ENCODE measurements around the gene GEMIN2.
"Not testable (repeated sequence)": the region's sequence is repeated elsewhere in the genome, so short reads cannot be mapped to it uniquely, and the experiment has no call there.

Gene GEMIN2, protein sequence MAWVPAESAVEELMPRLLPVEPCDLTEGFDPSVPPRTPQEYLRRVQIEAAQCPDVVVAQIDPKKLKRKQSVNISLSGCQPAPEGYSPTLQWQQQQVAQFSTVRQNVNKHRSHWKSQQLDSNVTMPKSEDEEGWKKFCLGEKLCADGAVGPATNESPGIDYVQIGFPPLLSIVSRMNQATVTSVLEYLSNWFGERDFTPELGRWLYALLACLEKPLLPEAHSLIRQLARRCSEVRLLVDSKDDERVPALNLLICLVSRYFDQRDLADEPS

DNA sequence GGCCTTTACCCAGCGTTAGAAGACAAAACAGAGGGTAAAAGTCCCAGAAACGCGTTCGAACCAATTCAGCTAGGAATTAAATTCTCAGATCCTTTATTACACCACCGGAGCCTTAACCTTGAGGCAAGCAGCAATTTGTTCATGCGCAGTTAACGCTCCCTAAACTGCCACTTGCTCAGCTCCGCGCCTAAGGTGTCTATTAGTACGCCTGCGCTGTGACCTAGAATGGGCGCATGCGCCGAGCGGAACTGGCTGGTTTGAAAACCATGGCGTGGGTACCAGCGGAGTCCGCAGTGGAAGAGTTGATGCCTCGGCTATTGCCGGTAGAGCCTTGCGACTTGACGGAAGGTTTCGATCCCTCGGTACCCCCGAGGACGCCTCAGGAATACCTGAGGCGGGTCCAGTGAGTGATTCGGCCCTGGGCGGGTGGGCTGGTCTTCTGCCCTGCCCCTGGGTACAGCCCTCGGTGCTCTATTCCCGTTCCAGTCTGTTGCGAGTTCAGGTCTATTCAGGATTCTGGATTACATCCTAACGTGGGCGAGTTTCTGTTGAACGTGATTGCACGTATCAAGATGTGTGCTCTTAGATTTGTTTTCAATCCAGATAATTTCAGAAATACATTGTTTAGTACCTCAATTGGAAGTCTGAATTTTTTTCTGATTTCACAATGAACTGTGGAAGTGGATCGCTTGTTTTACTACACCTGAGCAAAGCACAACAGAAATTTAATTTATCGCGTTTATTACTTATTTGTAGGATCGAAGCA is at the start of gene GEMIN2:
Gene GEMIN2 (plus strand): TSS at position 251 of the 766 bp plus-strand sequence. CDS start 16 bp downstream, at position 267.
- peak; percentile 88 for DNase-seq

DNA sequence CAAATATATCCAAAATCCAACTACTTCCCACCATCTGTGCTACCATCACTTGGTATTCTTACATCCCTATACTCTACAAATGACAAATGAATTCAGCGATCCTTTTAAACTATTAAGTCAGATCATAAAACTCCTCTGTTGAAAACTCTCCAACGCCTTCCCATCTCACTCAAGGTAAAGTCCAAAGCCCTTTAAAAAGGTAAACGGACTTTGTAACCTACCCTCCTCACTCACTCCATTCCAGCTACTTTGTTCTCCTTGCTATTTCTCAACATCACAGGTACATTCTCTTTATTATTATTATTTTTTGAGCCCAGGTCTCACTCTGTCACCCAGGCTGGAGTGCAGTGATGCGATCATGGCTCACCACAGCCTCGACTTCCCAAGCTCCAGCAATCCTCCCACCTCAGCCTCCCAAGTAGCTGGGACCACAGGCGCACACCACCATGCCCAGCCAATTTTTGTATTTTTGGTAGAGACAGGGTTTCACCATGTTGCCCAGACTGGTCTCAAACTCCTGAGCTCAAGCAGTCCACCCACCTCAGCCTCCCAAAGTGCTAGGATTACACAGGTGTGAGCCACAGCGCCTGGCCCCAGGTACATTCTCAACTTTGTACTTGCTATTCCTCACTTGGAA is 44.8 kb upstream of the GEMIN2 start:
- not testable (repeated sequence) for DNase-seq

DNA sequence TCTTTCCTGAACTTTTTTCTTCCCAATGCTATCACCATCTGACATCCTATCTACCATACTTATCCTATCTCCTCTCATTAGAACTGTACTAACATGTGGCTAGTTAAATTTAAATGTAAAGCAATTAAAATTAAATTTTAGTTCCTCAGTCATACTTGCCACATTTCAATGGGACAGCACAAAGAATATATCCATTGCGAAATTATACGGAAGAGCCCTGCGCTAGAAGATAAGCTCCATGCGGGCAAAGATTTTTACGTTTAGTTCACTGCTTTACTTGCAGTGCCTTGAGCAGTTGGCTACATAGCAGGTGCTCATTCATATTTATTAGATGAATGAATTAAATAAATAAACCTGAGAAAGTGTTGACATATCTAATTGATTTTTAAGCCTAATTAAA is 44.2 kb upstream of the GEMIN2 start:
- DNase-seq: no peak

DNA sequence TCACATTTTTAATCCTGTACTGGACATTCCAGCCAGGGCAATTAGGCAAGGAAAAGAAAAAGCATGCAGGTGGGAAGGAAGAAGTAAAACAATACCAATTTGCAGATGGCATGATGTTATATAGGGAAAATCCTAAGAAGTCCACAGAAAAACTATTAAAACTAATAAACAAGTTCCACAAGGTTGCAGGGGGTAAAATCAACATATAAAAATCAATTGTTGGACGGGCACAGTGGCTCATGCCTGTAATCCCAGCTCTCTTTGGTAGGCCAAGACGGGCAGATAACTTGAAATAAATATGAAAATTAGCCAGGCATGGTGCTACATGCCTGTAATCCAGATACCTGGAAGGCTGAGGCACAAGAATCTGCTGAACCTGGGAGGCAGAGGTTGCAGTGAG is 43.0 kb upstream of the GEMIN2 start:
- no peak for DNase-seq

- DNase-seq: no peak
Observed at GRCh38 chr14:39080886-39081285, 33.2 kb upstream of the GEMIN2 start.

DNA sequence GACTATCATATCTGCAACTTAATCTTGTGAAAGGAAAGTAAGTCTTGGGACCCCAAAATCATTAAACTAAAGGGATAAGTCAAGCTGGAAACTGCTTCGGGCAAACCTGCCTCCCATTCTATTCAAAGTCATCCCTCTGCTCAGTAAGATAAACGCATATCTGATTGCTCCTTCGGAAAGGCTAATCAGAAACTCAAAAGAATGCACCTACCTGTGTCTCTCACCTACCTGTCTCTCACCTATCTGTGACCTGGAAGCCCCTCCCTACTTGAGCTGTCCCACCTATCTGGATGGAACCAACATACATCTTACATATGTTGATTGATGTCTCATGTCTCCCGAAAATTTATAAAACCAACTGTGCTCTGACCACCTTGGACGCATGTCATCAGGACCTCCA is 31.0 kb upstream of the GEMIN2 start:
- no peak for DNase-seq

DNA sequence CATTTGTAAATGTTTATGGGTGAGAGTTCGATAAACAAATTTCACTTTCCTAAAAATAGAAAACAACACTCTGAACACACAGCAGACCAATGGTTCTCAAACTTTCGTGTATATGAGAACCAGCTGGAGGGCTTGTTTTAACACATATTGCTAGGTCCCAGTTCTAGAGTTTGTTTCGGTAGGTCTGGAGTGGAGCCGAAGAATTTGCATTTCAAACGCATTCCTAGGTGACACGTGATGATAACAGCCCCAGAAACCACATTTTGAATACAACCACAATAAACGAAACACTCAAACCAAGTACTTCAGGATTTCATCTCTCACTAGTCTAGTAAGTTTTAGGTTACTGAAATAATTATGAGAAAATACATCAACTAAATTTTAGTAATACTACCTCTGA is 28.2 kb upstream of the GEMIN2 start:
- no peak for DNase-seq

DNA sequence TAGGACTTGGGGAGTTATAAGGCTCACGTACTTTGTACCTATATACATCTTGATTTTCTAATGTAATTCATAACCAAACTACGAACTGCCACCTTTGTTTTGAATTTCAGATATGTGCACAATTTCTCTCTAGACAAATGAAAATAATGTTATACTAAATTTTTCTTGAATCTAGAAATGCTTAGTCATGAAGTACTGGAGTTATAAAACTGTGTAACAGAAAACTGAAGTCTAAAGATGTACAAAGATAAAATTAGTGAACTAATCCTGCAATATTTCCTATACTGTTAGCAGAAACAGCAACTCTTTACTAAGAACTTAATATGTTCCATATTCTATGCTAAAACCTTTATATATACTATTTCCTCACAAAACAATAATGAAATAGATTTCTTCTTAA is 26.6 kb upstream of the GEMIN2 start:
- no peak for DNase-seq

- DNase-seq: no peak
Observed at GRCh38 chr14:39090548-39091111, 23.5 kb upstream of the GEMIN2 start.

GRCh38 chr14:39091716-39092115 is 22.4 kb upstream of the GEMIN2 start:
- no peak for DNase-seq

- DNase-seq: no peak
Observed at GRCh38 chr14:39094515-39094914, 19.6 kb upstream of the GEMIN2 start.

- DNase-seq: no peak
Observed at GRCh38 chr14:39097159-39097558, 17.0 kb upstream of the GEMIN2 start.

DNA sequence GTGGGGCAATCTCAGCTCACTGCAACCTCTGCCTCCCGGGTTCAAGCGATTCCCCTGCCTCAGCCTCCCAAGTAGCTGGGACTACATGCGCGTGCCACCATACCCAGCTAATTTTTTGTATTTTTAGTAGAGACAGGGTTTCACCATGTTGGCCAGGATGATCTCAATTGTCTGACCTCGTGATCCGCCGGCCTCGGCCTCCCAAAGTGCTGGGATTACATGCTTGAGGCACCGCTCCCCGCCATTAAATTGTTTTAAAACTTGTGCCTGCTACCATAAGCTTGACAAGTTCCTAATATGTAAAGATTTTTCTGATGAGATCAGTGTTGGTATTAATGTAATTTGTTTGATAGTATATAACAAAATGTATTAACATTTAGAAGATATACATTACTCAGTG is 14.9 kb upstream of the GEMIN2 start:
- not testable (repeated sequence) for DNase-seq

GRCh38 chr14:39099748-39100147 is 14.4 kb upstream of the GEMIN2 start:
- no peak for DNase-seq

DNA sequence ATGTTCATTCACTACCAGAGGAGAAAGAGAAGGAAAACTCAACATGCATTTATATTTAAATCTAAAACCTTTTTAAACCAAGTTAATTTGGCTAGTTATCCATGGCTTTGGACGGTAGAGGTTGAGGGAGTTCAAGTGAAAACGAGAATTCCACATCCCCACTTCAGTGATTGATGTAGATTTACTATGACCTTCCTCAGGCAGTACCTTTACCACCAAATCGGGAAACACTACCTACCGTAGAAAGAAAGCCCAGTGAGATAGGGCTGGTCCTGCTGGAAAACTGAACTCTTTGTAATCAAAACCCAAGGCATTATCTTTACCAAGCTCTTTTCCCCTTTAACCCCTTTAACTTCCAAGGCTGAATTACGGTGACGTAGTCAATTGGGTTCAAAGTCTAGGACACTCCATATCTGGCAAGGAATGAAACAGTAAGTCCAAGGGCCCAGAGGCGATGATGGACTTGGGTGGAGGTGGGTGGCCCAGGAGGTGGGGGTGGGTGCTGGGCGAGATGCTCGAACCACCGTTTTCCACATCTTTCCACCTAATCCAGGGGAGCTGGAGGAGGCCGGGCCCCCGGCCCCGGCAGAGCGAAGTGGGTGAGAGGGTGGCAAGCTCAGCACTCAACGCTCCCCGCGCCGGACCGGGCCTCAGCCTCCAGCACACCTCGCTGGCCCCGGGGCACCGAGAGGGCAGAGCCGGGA is 11.7 kb upstream of the GEMIN2 start:
- no peak for DNase-seq

DNA sequence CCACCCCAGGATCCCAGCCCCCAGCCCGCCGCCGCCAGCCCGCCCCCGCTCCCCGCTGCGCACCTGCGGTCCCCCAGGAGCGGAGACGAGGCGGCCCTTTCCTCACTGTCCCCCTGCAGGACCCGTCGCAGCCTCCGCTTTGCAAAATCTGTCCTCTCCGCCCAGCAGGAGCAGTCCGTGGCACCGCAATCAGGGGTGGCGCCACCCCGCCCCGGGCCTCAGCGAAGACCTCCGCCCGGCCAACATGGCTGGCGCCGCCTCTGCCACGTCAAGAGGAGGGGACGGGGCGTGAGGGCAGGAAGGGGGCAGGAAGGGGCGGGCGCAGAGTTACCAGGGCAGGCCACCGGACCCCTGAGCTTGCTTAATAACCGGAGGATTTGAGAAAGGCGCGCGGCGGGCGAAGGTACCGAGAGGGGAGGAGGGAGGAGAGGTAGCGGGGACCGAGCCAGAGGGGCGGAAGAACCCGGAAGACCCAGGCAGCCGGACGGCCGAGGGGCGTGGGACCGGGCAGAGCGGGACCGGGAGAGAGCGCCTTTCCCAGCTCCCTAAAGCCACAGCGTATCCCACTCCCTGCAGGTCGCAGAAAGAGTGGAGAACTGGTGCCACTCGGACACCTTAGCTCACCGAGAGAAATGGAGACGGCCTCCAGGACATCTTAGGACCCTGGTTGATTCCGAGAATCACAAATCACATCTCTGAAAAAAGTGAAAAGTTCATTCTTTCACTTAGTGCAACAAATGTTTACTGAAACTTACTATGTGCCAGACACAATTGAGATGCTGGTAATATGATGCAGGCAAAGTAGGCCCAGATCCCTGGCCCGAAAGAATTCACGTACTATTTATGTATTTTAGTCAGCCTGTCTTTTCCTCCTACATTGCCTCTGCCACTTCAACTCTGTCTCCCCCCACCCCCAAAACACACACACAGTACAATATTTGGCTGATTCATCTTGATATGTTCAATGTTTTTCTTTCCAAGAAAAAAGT is 10.9 kb upstream of the GEMIN2 start, which contains the start of gene SEC23A:
Gene SEC23A (minus strand): TSS at position 267 of the 989 bp plus-strand sequence. CDS start 7,117 bp downstream, outside the sequence.
- peak; percentile 10 for DNase-seq

DNA sequence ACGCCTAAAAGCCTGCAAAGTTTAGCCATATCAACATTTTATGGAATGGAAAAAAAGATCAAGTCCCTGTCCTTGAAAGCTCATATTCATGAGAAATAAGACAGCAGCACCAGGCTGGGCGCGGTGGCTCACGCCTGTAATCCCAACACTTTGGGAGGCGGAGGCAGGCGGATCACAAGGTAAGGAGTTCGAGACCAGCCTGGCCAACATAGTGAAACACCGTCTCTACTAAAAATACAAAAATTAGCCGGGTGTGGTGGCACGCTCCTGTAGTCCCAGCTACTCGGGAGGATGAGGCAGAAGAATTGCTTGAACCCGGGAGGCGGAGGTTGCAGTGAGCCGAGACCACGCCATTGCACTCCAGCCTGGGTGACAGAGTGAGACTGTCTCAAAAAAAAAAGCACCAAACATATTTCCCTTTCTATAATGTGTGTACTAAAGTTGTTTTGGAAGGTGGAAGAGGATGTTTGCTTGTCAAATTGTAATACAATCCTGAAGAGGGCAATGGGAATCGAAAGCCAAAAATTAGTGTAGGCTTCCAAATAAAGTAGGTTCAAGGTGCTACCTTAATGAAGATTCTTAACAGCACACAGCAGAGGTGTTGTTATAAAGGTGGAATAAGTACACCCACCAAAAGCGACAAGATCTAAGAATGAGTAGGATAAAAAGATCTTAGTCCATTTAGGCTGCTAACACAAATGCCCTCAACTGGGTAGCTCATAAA is 9.9 kb upstream of the GEMIN2 start:
- DNase-seq: not testable (repeated sequence)

- DNase-seq: no peak
Observed at GRCh38 chr14:39107591-39107996, 6.5 kb upstream of the GEMIN2 start.

GRCh38 chr14:39108791-39109190 is 5.3 kb upstream of the GEMIN2 start:
- no peak for DNase-seq

DNA sequence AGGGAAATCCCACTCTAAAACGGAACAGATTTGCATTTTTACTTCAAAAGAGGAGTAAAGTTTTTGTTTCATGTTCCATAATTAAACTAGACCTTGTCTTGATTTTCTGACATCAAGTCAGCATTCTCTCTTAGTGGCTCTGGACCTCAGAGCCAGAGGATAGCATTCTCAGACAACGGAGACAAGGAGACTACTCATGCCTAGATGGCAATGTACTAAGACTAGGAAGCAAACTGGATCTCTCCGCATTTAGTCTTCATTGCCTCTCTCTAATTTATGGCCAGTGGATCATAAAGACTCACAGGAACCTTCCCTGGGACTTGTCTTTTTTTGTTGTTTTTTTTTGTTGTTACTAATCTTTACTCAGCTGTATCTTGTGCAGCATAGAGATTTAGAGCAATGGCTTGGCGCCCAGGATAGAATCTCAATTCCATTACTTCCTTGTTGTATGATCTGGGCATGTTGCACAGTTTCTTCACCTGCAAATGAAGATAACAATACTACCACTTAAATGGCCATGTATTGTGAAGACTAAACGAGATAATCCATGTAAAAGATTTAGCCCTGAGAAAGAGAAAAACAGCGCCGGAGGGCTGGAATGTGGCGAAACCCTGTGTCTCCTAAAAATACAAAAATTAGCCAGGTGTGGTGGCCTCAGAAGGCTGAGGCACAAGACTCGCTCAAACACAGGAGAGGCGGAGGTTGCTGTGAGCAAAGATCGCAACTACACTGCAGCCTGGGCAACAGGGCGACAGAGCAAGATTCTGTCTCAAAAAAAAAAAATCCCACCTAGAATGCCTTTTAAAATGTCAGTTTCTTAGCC is 4.0 kb upstream of the GEMIN2 start:
- DNase-seq: no peak

Measured in NCI-H1436 treated with DMSO at 0.1 percent for 48 hours (cell line).